Suprapubic skin (tissue), 4 donors: ENCODE data around the gene KIF18B.

Experiments
- CTCF ChIP-seq, 2 donors: fragments of 200-600 bp in 1 of 2; fragments of 450-650 bp in 1 of 2; sonication (generic) in 1 of 2; IDR thresholded peaks; one replicate each; pipeline ENCODE4 v1.5.1; 2016 to 2019; ENCODE audit warnings: antibody characterized with exemption in 2 of 2, mild to moderate bottlenecking in 1 of 2, moderate library complexity in 1 of 2
- POLR2A ChIP-seq, 2 donors: fragments of 450-650 bp; IDR thresholded peaks; one replicate each; pipeline ENCODE4 v1.6.1; 2017; ENCODE audit warnings: antibody characterized with exemption in 2 of 2, mild to moderate bottlenecking in 2 of 2, moderate library complexity in 2 of 2
- POLR2AphosphoS5 ChIP-seq, 3 donors: sonication (generic); formaldehyde crosslinking; IDR thresholded peaks; one replicate each; pipeline ENCODE4 v1.6.1; 2017; ENCODE audit warnings: antibody characterized with exemption in 3 of 3

GRCh38 chr17:44935116-44935515 lies 12.5 kb downstream of the KIF18B start:
- no peak for TF ChIP-seq CTCF (IDR thresholded peaks at IDR 0.05)
- TF ChIP-seq POLR2AphosphoS5 (IDR thresholded peaks at IDR 0.05): no peak
- no peak for TF ChIP-seq POLR2A (IDR thresholded peaks at IDR 0.05)
